Skin of body (tissue), 2 donors: ENCODE results near the gene WDR7. TPM values are rescaled to one million over a fixed set of nuclear protein-coding genes. Genes with fewer than 3 reads are reported as not detected.

Experiments
- DNase-seq: peaks from one replicate; lab custom pipeline; 2025; lab: John Stamatoyannopoulos, UW
- total RNA-seq: library from RNA; depleted of rRNA; stranded (reverse); fragments of >200 nt; gene quantifications from one replicate; pipeline ENCODE4 v1.2.3, GENCODE V29; 2014

The WDR7 gene
- total RNA-seq, 1 donor from 2014 or later: 27.0 TPM

- no peak for DNase-seq
Observed at GRCh38 chr18:57029761-57030160, 378.6 kb downstream of the WDR7 start.

DNA sequence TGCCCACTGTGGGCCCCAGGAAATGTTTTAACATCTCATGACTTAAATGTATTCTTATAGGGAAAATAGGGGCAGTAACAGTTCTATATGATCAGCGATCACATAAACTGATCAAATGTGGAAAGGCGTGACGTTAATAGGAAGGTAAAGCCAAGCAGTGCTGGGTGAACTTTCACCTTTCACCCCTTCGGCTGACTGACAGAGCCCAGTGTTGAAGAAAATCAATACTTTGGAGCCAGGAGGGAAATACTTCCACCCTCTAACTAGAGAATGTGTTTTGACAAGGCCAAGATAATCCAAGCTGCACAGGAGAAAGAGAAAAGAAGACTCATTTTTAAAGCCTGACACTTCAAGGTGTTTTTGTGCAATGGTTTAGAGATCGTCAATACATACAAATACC, 379.3 kb downstream of the WDR7 start:
- no peak for DNase-seq

DNA sequence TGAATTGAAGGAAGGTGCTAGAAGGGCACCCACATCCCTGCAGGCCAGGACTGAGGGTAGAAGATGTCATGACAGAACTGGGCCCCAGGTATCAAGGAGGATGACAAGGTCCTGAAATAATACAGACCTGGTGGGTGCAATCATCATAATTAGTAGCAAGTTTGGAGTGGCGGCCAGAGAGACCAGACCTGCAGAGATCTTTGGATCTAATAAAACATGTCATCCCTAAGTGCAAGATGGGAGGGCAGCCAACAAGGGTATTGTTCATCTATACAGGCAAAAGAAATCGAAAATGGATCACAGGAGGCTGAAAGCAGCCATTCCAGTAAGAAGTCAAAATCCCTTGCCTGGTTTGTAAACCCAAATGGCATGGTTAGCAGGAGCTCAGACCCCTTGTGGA, 384.4 kb downstream of the WDR7 start:
- no peak for DNase-seq

- no peak for DNase-seq
Observed at GRCh38 chr18:57038395-57038794, 387.2 kb downstream of the WDR7 start.

DNA sequence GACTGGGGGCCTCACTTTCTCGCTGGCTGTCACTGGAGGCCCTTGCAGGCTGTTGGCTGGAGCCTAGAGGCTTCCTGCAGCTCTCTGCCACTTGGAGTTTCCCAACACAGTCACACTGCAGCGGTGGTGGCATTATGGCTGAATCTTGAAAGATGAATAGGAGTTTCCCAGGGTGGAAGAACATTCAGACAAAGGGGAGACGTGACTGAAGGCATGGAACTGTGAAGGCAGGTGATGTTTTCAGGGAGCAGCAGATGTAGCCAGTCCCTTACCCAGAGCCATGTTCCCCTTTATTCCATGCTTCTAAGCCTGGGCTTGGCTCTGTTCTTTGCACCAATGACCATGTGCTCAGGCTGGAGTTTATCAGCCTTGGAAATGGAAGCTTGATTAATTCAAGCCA, 389.0 kb downstream of the WDR7 start:
- DNase-seq: no peak

DNA sequence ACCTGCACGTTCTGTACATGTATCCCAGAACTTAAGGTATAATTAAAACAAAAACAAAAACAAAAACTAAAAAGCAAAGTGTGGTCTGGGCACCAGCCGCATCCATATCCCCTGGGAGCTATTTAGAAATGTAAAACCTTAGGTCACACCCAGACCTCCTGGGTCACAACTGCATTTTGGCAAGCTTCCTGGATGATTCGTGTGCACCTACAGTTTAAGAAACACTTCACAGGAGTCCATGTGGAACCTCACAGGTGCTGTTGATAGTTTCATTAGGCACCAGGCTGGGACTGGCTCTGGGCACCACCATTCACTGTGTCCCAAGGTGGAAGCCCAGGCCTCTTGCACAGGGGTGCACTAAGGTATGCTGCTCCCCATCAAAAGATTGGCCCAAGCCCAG, 392.1 kb downstream of the WDR7 start:
- DNase-seq: no peak

GRCh38 chr18:57048351-57048750, 397.2 kb downstream of the WDR7 start:
- DNase-seq: no peak

- no peak for DNase-seq
Observed at GRCh38 chr18:57048859-57049258, 397.7 kb downstream of the WDR7 start.

- DNase-seq: no peak
Observed at GRCh38 chr18:57050310-57050949, 399.3 kb downstream of the WDR7 start.

DNA sequence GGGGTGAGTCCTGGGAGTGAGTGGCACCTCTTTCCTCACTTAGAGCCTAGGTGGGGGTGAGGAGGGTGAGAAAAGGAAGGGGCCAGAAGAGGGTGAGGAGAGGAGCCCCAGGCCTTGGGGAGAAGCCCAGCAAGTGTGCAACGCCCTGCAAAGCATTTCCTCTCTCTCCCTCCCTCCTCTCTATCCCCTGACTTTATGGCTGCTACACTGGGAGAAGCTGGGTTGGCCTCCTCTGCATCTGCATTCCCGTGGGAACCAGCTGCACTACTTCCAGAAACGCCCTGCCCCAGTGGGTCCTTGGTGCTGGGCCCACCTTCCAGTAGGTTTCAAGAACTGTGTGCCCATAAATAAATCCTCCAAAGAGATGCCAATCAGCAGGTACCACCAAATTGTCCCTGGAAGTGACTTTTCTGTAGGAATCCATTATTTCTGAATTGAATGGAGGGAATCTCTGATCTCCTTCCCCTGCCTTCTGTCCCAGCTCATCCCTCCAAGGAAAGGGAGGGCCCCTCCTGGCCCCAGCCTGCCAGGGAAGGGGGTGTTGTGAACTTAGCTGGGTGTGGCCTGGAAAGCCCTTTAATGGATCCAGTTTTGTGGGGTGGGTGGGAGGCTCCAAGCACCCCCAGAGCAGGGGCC, 400.0 kb downstream of the WDR7 start:
- no peak for DNase-seq

- DNase-seq: no peak
Observed at GRCh38 chr18:57051657-57052044, 400.5 kb downstream of the WDR7 start.

- DNase-seq: no peak
Observed at GRCh38 chr18:57052173-57052572, 401.0 kb downstream of the WDR7 start.

- no peak for DNase-seq
Observed at GRCh38 chr18:57052759-57053158, 401.6 kb downstream of the WDR7 start.

DNA sequence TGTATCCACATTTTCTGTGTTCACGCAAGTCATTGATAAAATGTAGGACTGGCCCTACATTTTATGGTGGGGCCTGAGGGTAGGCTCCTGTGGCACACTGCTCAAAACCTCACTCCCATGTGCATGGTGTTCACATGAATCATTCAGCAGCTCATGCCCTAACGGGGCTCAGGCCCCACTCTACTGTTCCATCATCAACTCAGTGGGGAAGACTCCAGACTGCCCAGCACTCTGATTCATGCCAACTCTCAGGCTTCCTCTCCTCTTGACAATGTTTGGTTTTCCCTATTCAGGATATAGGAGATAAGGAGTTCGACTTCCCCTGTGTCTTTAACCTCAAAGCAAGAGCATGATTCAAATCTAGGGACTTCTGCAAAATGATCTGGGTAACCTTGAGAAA, 403.7 kb downstream of the WDR7 start:
- DNase-seq: no peak

DNA sequence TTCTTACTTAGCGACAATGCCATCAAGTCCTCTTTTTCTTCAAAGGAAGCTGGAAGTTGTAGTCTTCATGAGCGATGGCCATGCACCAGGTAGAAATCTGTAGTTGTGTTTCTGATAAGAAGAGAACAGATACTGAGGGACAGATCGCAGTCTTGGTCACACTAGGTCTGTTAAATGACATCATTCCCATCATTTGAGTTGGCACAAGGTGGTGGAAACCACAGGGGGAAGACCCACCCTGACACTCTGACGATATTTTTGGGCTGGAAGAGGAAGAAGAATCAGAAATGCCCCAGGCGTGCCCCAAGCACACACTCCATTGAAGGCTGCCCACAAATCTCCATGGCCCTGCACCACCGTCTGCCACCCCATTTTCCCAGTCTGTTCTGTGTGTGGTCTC, 406.7 kb downstream of the WDR7 start:
- DNase-seq: no peak

- no peak for DNase-seq
Observed at GRCh38 chr18:57058734-57059133, 407.6 kb downstream of the WDR7 start.

GRCh38 chr18:57059366-57059765, 408.2 kb downstream of the WDR7 start:
- DNase-seq: no peak

- DNase-seq: no peak
Observed at GRCh38 chr18:57060814-57061213, 409.7 kb downstream of the WDR7 start.

GRCh38 chr18:57062178-57062577, 411.0 kb downstream of the WDR7 start:
- no peak for DNase-seq

DNA sequence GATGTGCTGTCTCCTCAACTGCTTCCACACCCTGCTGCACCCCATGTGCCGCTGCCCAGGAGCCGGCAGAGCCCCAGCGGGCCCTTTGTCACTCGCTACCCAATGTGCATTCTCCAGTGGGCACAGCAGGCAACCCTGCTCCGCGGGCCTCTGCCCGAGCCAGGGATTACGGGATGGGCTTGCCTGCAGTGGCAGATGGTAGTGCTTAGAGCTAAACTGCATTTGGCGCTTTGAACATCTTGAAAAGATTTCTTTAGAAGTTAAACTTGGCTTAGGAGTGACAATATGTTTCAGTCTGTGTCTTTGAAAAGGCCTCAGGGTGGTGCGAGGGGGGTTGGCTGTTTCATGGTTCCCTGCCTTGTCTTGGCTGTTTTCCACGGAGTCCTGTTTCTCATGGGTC, 411.7 kb downstream of the WDR7 start:
- DNase-seq: peak; percentile 43

DNA sequence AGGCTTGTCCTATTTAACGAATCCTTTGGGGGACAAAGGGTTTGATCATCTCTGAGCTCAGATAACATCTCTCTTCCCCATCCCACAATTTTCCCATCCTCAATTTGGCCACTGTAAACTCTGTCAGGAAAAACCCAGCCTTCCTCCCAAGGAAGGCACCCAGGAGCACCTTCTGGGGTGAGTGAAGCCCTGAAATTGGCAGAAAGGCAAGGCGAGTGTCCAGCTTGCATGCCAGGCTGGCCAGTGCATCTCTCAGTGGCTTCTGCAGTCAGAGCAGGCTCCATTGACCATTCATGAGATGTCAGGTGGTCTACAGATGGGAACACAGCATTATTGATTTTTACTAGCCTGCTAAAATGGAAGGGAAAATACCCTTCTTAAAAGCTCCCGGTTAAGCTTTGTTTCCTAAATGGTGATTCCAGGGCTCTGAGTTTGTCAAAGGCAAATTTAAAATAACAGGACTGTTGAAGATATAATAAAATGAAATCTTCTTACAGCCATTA, 412.5 kb downstream of the WDR7 start:
- no peak for DNase-seq

DNA sequence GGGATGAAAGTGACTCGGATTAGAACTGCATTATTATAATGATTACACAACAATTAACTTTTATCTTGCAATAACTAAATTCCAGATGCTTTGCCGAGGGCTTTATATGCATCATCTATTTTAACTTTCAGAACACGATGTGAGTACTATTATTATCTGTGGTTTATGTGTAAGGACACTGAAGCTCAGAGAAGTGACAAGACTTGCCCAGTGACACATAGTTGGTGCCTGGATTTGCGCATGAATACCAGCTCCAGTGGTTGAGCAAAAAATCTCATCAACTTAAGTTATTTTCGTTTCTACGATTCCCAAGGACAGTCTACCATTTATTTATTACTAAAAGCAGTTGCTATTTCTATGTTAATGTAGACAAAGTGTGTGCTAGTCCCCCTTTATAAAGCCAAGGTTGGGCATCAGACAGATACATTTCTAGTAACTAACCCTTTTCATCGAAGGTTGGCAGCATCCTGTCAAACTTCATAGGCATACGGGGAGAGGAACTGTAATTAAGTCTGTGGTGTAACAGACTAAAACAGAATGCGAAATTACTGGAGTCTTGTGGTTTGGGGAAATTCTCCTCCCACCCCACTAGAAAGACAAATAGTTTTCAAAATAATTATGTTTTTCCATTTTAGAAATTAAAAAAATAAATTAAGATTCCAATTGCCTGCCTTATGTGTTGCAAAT, 422.5 kb downstream of the WDR7 start:
- no peak for DNase-seq
